HepG2 (cell line): Measurements from ENCODE around the gene DMRTA2. TPM values are rescaled to one million over a fixed set of nuclear protein-coding genes. Genes with fewer than 3 reads are reported as not detected.

Experiments
- ATAC-seq: fragments of 200-7000 bp; cut with Tn5 transposase; 3 replicates; pipeline ENCODE4 v1.9.1; 2020; ENCODE audit warnings: mild to moderate bottlenecking, moderate library complexity
- BruUV-seq: library from RNA; stranded (reverse); fragments of 400-500 nt; replicated peaks from 2 replicates; lab custom pipeline; 2021; lab: Mats Ljungman, UMichigan
- CTCF ChIA-PET: fragments of 300-600 bp; formaldehyde crosslinking; extraction: SDS; loops from one replicate; lab custom pipeline; 2021; ENCODE audit warnings: low total read pairs, inconsistent platforms, low intra/inter-chr PET ratio; lab: Yijun Ruan, JAX
- POLR2A ChIA-PET: fragments of 350-600 bp; sonication (Branson Sonifier 250); formaldehyde crosslinking; loops from one replicate; lab custom pipeline; 2020; ENCODE audit warnings: antibody characterized with exemption, inconsistent platforms; lab: Yijun Ruan, JAX
- DNase-seq: peaks from one replicate; pipeline ENCODE4 v3.0.0-alpha.2; 2015; ENCODE audit warnings: low spot score
- FAIRE-seq: peaks from 3 replicates; lab custom pipeline; 2011; peaks lifted over from hg19 to GRCh38; lab: Jason Lieb, UNC
- H2AFZ ChIP-seq: one replicate; pipeline ENCODE4 v1.6.1; 2011; ENCODE audit warnings: low read length, inconsistent platforms
- H3K27ac ChIP-seq: fragments of 300-600 bp; 3 replicates; pipeline ENCODE4 v1.8.0; 2011; ENCODE audit warnings: mixed run types, mild to moderate bottlenecking, mixed read lengths, low read length, inconsistent platforms; ENCODE audit not compliant: insufficient read depth; ENCODE audit errors: extremely low read length
- H3K27me3 ChIP-seq, 2 experiments: fragments of 200-600 bp in 1 of 2; 2 replicates in 1 of 2; 3 replicates in 1 of 2; pipeline versions ENCODE4 v1.6.0 to v1.8.0; 2011; ENCODE audit warnings: low read length in 2 of 2, mild to moderate bottlenecking in 2 of 2, moderate library complexity in 2 of 2, inconsistent platforms in 1 of 2; ENCODE audit not compliant: insufficient read depth in 2 of 2, control insufficient read depth in 1 of 2
- H3K36me3 ChIP-seq, 2 experiments: fragments of 200-600 bp in 1 of 2; replicated peaks in 1 of 2; 2 replicates in 1 of 2; 3 replicates in 1 of 2; pipeline versions ENCODE4 v1.5.1 to v1.8.0; 2011; ENCODE audit warnings: low read length in 2 of 2, inconsistent platforms in 1 of 2; ENCODE audit not compliant: insufficient read depth in 2 of 2, control insufficient read depth in 1 of 2
- H3K4me1 ChIP-seq: 2 replicates; pipeline ENCODE4 v1.5.1; 2012; ENCODE audit warnings: low read length, inconsistent platforms; ENCODE audit not compliant: insufficient read depth
- H3K4me2 ChIP-seq: 2 replicates; pipeline ENCODE4 v1.6.0; 2011; ENCODE audit warnings: low read depth, low read length, inconsistent platforms
- H3K4me3 ChIP-seq, 3 experiments: fragments of 200-600 bp in 1 of 3; sonication (generic), shearing (Covaris generic) in 1 of 3; replicated peaks in 1 of 3; 2 replicates each; pipeline ENCODE4 v1.5.1; 2011 to 2016; ENCODE audit warnings: low read length in 3 of 3, inconsistent platforms in 2 of 3, low read depth in 2 of 3, mild to moderate bottlenecking in 2 of 3, control low read depth in 1 of 3, mixed read lengths in 1 of 3; ENCODE audit not compliant: insufficient read depth in 1 of 3
- H3K79me2 ChIP-seq: one replicate; pipeline ENCODE4 v1.6.1; 2011; ENCODE audit warnings: low read length, inconsistent platforms; ENCODE audit not compliant: insufficient read depth
- H3K9ac ChIP-seq: 2 replicates; pipeline ENCODE4 v1.6.0; 2011; ENCODE audit warnings: mild to moderate bottlenecking, low read depth, low read length, inconsistent platforms; ENCODE audit not compliant: insufficient read depth
- H3K9me3 ChIP-seq: 2 replicates; pipeline ENCODE4 v1.5.1; 2012; ENCODE audit warnings: mild to moderate bottlenecking, low read length
- H4K20me1 ChIP-seq: 2 replicates; pipeline ENCODE4 v1.6.0; 2011; ENCODE audit warnings: inconsistent platforms, mild to moderate bottlenecking, low read length, moderate library complexity; ENCODE audit not compliant: insufficient read depth
- GPN1 ChIP-seq: sonication (generic); formaldehyde crosslinking; IDR thresholded peaks from 2 replicates; pipeline ENCODE4 v1.5.1; 2020; ENCODE audit warnings: missing genetic modification reagents, borderline replicate concordance
- HMG20B ChIP-seq: conservative IDR thresholded peaks from 2 replicates; pipeline ENCODE4 v1.6.1; 2016; ENCODE audit warnings: missing genetic modification reagents, missing compliant biosample characterization
- KAT7 ChIP-seq: IDR thresholded peaks from 2 replicates; pipeline ENCODE4 v1.6.1; 2018; ENCODE audit warnings: borderline replicate concordance, missing compliant biosample characterization
- NFYC ChIP-seq: IDR thresholded peaks from 2 replicates; pipeline ENCODE4 v1.6.1; 2016; ENCODE audit warnings: missing genetic modification reagents, missing compliant biosample characterization
- TFE3 ChIP-seq: IDR thresholded peaks from 2 replicates; pipeline ENCODE4 v1.6.1; 2016
- THAP11 ChIP-seq: IDR thresholded peaks from 2 replicates; pipeline ENCODE4 v1.6.1; 2016; ENCODE audit warnings: missing biosample characterization, missing genetic modification reagents
- TIGD3 ChIP-seq: sonication (generic); formaldehyde crosslinking; IDR thresholded peaks from 2 replicates; pipeline ENCODE4 v1.5.1; 2020; ENCODE audit warnings: mild to moderate bottlenecking, missing genetic modification reagents, borderline replicate concordance
- ZKSCAN5 ChIP-seq: sonication (generic); formaldehyde crosslinking; IDR thresholded peaks from 2 replicates; pipeline ENCODE4 v1.5.1; 2020; ENCODE audit warnings: mild to moderate bottlenecking, missing genetic modification reagents
- ZNF44 ChIP-seq: sonication (generic); formaldehyde crosslinking; IDR thresholded peaks from 2 replicates; pipeline ENCODE4 v1.5.1; 2020; ENCODE audit warnings: mild to moderate bottlenecking, missing genetic modification reagents
- ZNF556 ChIP-seq: sonication (generic); formaldehyde crosslinking; IDR thresholded peaks from 2 replicates; pipeline ENCODE4 v1.4.0; 2020; ENCODE audit warnings: mild to moderate bottlenecking, missing genetic modification reagents, borderline replicate concordance
- ZNF558 ChIP-seq: sonication (generic); formaldehyde crosslinking; IDR thresholded peaks from 2 replicates; pipeline ENCODE4 v1.9.0; 2022; ENCODE audit warnings: mild to moderate bottlenecking, missing genetic modification reagents, borderline replicate concordance
- ZNF777 ChIP-seq: sonication (generic); formaldehyde crosslinking; IDR thresholded peaks from 2 replicates; pipeline ENCODE4 v1.4.0; 2020; ENCODE audit warnings: missing genetic modification reagents
- ZNF790 ChIP-seq: sonication (generic); formaldehyde crosslinking; IDR thresholded peaks from 2 replicates; pipeline ENCODE4 v1.8.0; 2022; ENCODE audit warnings: missing genetic modification reagents, mild to moderate bottlenecking, borderline replicate concordance
- WGBS: methylation state at CpG from one replicate; pipeline ENCODE4 v1.1.6; 2017; ENCODE audit warnings: low lambda C conversion rate; 5-methylcytosine and 5-hydroxymethylcytosine counted together
- in situ Hi-C: cut with HindIII; loops from 2 replicates; pipeline ENCODE4 v1.10.0; 2017; ENCODE audit warnings: low pct_unique_long_range_greater_than_20kb; ENCODE audit not compliant: extremely low pct_ligation_motif_present
- intact Hi-C: fragments of 100-400 bp; cut with micrococcal nuclease; formaldehyde crosslinking; loops from one replicate; pipeline ENCODE4 v1.10.0; 2022; ENCODE audit not compliant: unreplicated experiment
- polyA plus RNA-seq, 8 experiments: library from polyadenylated mRNA; depleted of rRNA in 3 of 8; stranded (reverse) in 7 of 8; unstranded in 1 of 8; fragments of >200 nt; fragmentation: Illumina TruSeq in 4 of 8; extraction: Trizol in 4 of 8; gene quantifications; 2 replicates each; pipeline versions ENCODE4 v1.2.1 to v1.2.3, GENCODE V29; 2011 to 2016; ENCODE audit warnings: low read depth in 4 of 8, missing spikeins in 1 of 8, mixed read lengths in 1 of 8; ENCODE audit not compliant: insufficient read depth in 1 of 8
- total RNA-seq, 5 experiments: library from RNA; depleted of rRNA; stranded (reverse); fragments of >200 nt; fragmentation: Illumina TruSeq; extraction: Trizol; gene quantifications; 2 replicates each; pipeline ENCODE4 v1.2.3, GENCODE V29; 2016; ENCODE audit warnings: low read depth in 1 of 5

Gene DMRTA2
- total and polyA plus RNA-seq, 2 of the 13 experiments (the other 11 are each of a cell fraction or from before 2014, with no cell fraction given) = not detected

GRCh38 chr1:50424884-50425375, 1.7 kb upstream of the DMRTA2 start:
- FAIRE-seq = no peak
- in situ Hi-C loops (no loop called here), intact Hi-C loops (no loop called here)
- no TSS peak for BruUV-seq
- CTCF ChIA-PET = no interaction called here
- Histone ChIP-seq H3K9ac (no peak overlapping the region), H3K36me3 (no peaks in the 10 kb centered on the region), H4K20me1 (no peaks in the 10 kb centered on the region), H3K27me3 (peaks cover 8 to 78% of the 10 kb centered on the region in 2 experiments), H3K9me3 (no peaks in the 10 kb centered on the region), H2AFZ (no peak overlapping the region), H3K4me3 (no peak overlapping the region), H3K4me2 (no peak overlapping the region), H3K27ac (no peak overlapping the region), H3K79me2 (no peaks in the 10 kb centered on the region), H3K4me1 (peaks cover 13% of the 10 kb centered on the region)
- no peak for DNase-seq
- 66% methylated on average over 38 of the region's 40 CpGs for WGBS
- POLR2A ChIA-PET = no interaction called here
- ATAC-seq = no peak
- TF ChIP-seq THAP11 (no peak), ZNF44 (CRISPR knock-in tag) (no peak), TFE3 (CRISPR knock-in tag) (no peak), NFYC (CRISPR knock-in tag) (no peak), ZNF777 (CRISPR knock-in tag) (no peak), ZNF790 (CRISPR knock-in tag) (no peak), ZNF556 (CRISPR knock-in tag) (no peak), GPN1 (CRISPR knock-in tag) (no peak), HMG20B (CRISPR knock-in tag) (no peak), ZKSCAN5 (CRISPR knock-in tag) (no peak), KAT7 (CRISPR knock-in tag) (no peak), ZNF558 (CRISPR knock-in tag) (no peak), TIGD3 (CRISPR knock-in tag) (no peak)
